MCF 10A (cell line): ENCODE results near the gene NAGPA. TPM values are rescaled to one million over a fixed set of nuclear protein-coding genes. Genes with fewer than 3 reads are reported as not detected.
"Not testable (repeated sequence)": the region's sequence is repeated elsewhere in the genome, so short reads cannot be mapped to it uniquely, and the experiment has no call there.

Source experiments
- Bru-seq: library from RNA; stranded (reverse); fragments of 400-500 nt; gene quantifications from one replicate; lab custom pipeline; 2021; lab: Mats Ljungman, UMichigan
- BruChase-seq, 2 experiments: library from RNA; stranded (reverse); fragments of 400-500 nt; gene quantifications; one replicate each; lab custom pipeline; 2021; lab: Mats Ljungman, UMichigan
- BruUV-seq: library from RNA; stranded (reverse); fragments of 400-500 nt; replicated peaks from 2 replicates; lab custom pipeline; 2021; lab: Mats Ljungman, UMichigan
- CTCF ChIA-PET: fragments of 300-600 bp; sonication (Branson Sonifier 250); formaldehyde crosslinking; extraction: SDS; loops from one replicate; lab custom pipeline; 2021; ENCODE audit warnings: antibody characterized with exemption, inconsistent platforms; lab: Yijun Ruan, JAX
- POLR2A ChIA-PET: fragments of 300-600, 350-650 bp; sonication (Branson Sonifier 250); formaldehyde crosslinking; extraction: SDS; loops from one replicate; lab custom pipeline; 2020; ENCODE audit warnings: antibody characterized with exemption, inconsistent platforms; lab: Yijun Ruan, JAX
- DNase-seq: peaks from one replicate; pipeline ENCODE4 v3.0.0-alpha.2; 2018; ENCODE audit not compliant: unreplicated experiment
- H3K27ac Mint-ChIP-seq: one replicate; pipeline ENCODE4 v1.8.0; 2022; ENCODE audit warnings: mild to moderate bottlenecking, low read depth, mixed read lengths; ENCODE audit not compliant: unreplicated experiment
- H3K27me3 Mint-ChIP-seq: one replicate; pipeline ENCODE4 v1.8.0; 2022; ENCODE audit warnings: mixed read lengths; ENCODE audit not compliant: insufficient read depth, unreplicated experiment
- H3K36me3 Mint-ChIP-seq: one replicate; pipeline ENCODE4 v1.8.0; 2022; ENCODE audit warnings: mild to moderate bottlenecking, moderate library complexity, mixed read lengths; ENCODE audit not compliant: insufficient read depth, unreplicated experiment
- H3K4me1 Mint-ChIP-seq: one replicate; pipeline ENCODE4 v1.8.0; 2022; ENCODE audit warnings: mixed read lengths; ENCODE audit not compliant: insufficient read depth, unreplicated experiment
- H3K4me3 Mint-ChIP-seq: one replicate; pipeline ENCODE4 v1.8.0; 2022; ENCODE audit warnings: mild to moderate bottlenecking, moderate library complexity, mixed read lengths; ENCODE audit not compliant: unreplicated experiment
- H3K9me3 Mint-ChIP-seq: one replicate; pipeline ENCODE4 v1.8.0; 2022; ENCODE audit warnings: mixed read lengths; ENCODE audit not compliant: unreplicated experiment
- intact Hi-C: fragments of 100-400 bp; cut with micrococcal nuclease; formaldehyde crosslinking; loops from 2 replicates; pipeline ENCODE4 v1.14.1; 2022
- long read RNA-seq: library from polyadenylated mRNA; stranded (forward); transcript quantifications from one replicate; pipeline ENCODE4 v2.0.0, GENCODE V29; 2022
- total RNA-seq: library from RNA; stranded (reverse); gene quantifications from 2 replicates; pipeline ENCODE4 v1.2.3, GENCODE V29; 2022
- TF ChIP-seq, protein P1 (sequence below): fragments of 200-600 bp; IDR thresholded peaks from one replicate; pipeline ENCODE4 v1.8.0; 2022; ENCODE audit warnings: antibody characterized with exemption, mild to moderate bottlenecking; ENCODE audit not compliant: unreplicated experiment

NAGPA gene, protein sequence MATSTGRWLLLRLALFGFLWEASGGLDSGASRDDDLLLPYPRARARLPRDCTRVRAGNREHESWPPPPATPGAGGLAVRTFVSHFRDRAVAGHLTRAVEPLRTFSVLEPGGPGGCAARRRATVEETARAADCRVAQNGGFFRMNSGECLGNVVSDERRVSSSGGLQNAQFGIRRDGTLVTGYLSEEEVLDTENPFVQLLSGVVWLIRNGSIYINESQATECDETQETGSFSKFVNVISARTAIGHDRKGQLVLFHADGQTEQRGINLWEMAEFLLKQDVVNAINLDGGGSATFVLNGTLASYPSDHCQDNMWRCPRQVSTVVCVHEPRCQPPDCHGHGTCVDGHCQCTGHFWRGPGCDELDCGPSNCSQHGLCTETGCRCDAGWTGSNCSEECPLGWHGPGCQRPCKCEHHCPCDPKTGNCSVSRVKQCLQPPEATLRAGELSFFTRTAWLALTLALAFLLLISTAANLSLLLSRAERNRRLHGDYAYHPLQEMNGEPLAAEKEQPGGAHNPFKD
- total RNA-seq, result 4.9 and 8.7 TPM in 2 replicates
- Bru-seq, nascent RNA, result percentile 44 among the genes with signal in this experiment
- percentile 50 among the genes with signal in this experiment for BruChase-seq, experiment 1, labeled RNA remaining after a 6-hour chase
- BruChase-seq, experiment 2, labeled RNA remaining after a 2-hour chase, result percentile 43 among the genes with signal in this experiment
- long read RNA-seq, transcript NAGPA-201 (10 exons, 2,202 nt), result major isoform, 6 of 14 reads
- long read RNA-seq, partial matches to known transcripts, result 3 of 14 reads
- long read RNA-seq, other reads (novel, unspliced or antisense), result 5 of 14 reads

DNA sequence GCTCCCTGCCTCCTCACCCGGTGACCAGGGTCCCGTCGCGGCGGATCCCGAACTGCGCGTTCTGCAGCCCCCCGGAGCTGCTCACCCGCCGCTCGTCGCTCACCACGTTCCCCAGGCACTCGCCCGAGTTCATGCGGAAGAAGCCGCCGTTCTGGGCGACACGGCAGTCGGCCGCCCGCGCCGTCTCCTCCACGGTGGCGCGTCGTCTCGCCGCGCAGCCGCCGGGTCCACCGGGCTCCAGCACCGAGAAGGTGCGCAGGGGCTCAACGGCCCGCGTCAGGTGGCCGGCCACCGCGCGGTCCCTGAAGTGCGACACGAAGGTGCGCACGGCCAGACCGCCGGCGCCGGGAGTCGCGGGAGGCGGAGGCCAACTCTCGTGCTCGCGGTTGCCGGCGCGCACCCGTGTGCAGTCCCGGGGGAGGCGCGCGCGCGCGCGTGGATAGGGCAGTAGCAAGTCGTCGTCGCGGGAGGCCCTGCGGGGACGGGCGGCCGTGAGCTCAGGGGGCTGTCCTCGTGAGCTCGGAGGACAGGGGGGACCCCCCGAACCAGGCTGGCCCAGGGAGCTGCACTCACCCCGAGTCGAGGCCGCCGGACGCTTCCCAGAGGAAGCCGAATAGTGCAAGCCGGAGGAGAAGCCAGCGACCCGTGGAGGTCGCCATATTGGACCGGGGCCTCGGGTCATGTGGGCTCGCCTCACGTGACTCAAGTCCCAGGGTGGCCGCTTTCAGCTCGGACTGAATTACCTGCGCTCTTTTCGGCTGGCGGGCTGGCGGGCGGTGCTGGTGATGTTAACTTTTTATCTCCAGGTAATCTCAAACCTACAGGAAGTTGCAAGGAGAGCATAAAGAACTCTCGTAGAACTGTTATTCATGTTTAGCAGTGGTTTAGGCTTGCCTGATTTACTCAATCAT lies at the start of gene NAGPA:
Gene NAGPA (minus strand): TSS at position 680 of the 911 bp plus-strand sequence. CDS start 21 bp downstream, at position 659.
- H3K27ac Mint-ChIP-seq, result peak within 1 kb of the TSS; percentile 73
- BruUV-seq, result no TSS peak
- no peaks in the 10 kb centered on the region for H3K36me3 Mint-ChIP-seq
- H3K9me3 Mint-ChIP-seq, result no peaks in the 10 kb centered on the region
- ChIA-PET CTCF (interaction anchor here (0.5 to 0.9 kb wide), 4 partner anchors 59 to 905 kb away, joined by 3 to 4 read pairs (median 3); no protein-coding TSS in a partner anchor), POLR2A (interaction anchor here (0.7 to 2.8 kb wide), 9 partner anchors 9 to 340 kb away, joined by 3 to 17 read pairs (median 3); partner anchors contain the start of genes ALG1, NUDT16L1 and SEC14L5)
- no peaks in the 10 kb centered on the region for H3K27me3 Mint-ChIP-seq
- peak; percentile 82 for DNase-seq
- H3K4me1 Mint-ChIP-seq, result peaks cover 21% of the 10 kb centered on the region
- intact Hi-C loops, result loop anchor here (2.0 kb wide), 1 partner anchor 59 kb away; no protein-coding TSS in a partner anchor
- H3K4me3 Mint-ChIP-seq, result peak within 1 kb of the TSS; percentile 84
- TF ChIP-seq, protein P1, sequence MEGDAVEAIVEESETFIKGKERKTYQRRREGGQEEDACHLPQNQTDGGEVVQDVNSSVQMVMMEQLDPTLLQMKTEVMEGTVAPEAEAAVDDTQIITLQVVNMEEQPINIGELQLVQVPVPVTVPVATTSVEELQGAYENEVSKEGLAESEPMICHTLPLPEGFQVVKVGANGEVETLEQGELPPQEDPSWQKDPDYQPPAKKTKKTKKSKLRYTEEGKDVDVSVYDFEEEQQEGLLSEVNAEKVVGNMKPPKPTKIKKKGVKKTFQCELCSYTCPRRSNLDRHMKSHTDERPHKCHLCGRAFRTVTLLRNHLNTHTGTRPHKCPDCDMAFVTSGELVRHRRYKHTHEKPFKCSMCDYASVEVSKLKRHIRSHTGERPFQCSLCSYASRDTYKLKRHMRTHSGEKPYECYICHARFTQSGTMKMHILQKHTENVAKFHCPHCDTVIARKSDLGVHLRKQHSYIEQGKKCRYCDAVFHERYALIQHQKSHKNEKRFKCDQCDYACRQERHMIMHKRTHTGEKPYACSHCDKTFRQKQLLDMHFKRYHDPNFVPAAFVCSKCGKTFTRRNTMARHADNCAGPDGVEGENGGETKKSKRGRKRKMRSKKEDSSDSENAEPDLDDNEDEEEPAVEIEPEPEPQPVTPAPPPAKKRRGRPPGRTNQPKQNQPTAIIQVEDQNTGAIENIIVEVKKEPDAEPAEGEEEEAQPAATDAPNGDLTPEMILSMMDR, result no peak

DNA sequence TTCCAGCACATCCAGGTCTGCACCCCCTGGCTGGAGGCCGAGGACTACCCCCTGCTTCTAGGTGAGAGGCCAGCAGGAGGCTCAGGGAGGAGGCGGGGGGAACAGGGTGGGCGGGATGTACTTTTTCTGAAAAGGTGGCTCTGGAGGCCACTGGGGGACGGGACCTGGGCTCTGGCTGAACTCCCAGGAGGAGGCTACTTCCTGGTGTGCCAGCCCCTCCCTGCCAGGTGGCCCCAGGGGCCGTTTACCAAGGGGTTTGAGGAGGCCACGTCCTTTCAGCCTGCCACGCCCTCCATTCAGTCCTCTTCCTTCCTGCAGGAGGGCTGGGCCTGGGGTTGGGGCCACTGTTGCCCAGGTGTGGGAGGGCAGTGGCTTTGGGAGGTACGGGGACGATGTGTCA lies 47.3 kb upstream of the NAGPA start:
- DNase-seq, H3K27ac Mint-ChIP-seq, H3K9me3 Mint-ChIP-seq, CTCF ChIA-PET, POLR2A ChIA-PET, H3K4me1 Mint-ChIP-seq, H3K4me3 Mint-ChIP-seq, BruUV-seq, H3K27me3 Mint-ChIP-seq: not testable (repeated sequence)
- intact Hi-C loops, result loop anchor here (10.0 kb wide), 1 partner anchor 236 kb away; the partner anchor contains the start of genes GLYR1 and UBN1
- H3K36me3 Mint-ChIP-seq, result peaks cover 50% of the 10 kb centered on the region

DNA sequence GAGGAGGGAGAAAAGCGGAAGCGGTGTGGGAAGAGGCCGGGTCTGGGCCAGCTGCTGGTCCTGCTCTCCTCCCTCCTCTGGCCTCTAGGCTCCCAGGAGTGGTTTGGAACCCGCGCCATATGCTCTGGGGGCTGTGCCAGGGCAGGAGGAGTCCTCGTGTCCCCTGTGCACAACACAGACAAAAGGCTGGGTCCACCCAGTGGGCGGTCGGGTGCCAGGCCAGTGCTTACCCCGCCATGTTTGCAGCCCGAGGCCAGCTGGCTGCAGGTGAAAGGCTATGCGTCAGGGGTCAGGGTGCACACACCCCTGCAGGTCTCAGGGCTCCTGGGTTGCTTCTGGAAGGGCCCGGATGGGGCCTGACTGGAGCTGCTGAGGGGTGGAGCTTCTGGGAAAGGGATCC lies 46.7 kb upstream of the NAGPA start:
- POLR2A ChIA-PET, BruUV-seq, H3K27ac Mint-ChIP-seq, CTCF ChIA-PET, H3K4me3 Mint-ChIP-seq, H3K9me3 Mint-ChIP-seq, H3K4me1 Mint-ChIP-seq, DNase-seq, H3K27me3 Mint-ChIP-seq: not testable (repeated sequence)
- peaks cover 55% of the 10 kb centered on the region for H3K36me3 Mint-ChIP-seq
- intact Hi-C loops, result loop anchor here (10.0 kb wide), 1 partner anchor 236 kb away; the partner anchor contains the start of genes GLYR1 and UBN1

DNA sequence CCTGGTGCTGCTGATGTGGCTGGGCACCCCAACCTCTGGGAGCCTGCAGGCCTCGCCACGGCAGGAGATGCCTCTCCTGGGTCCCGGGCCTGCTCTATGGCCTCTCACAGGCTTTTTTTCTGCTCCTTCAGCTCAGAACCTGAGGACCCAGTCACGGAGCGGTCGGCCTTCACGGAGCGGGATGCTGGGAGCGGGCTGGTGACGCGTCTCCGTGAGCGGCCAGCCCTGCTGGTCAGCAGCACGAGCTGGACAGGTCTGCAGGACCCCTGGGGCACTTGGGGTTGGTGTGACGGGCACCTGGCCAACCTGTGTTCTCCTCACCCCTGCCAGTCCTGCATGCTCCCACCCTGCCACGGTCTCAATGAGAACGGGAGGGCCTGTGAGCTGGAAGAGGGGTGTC lies 44.9 kb upstream of the NAGPA start:
- no peak overlapping the region for H3K27ac Mint-ChIP-seq
- H3K9me3 Mint-ChIP-seq, result no peaks in the 10 kb centered on the region
- H3K4me3 Mint-ChIP-seq, result no peak overlapping the region
- DNase-seq, result no peak
- POLR2A ChIA-PET, result no interaction called here
- peaks cover 62% of the 10 kb centered on the region for H3K36me3 Mint-ChIP-seq
- CTCF ChIA-PET, result no interaction called here
- no TSS peak for BruUV-seq
- no peaks in the 10 kb centered on the region for H3K4me1 Mint-ChIP-seq
- H3K27me3 Mint-ChIP-seq, result no peaks in the 10 kb centered on the region
- TF ChIP-seq, protein P1, result no peak
- intact Hi-C loops, result no loop called here
